ENCODE data around the gene HK1. TPM values are rescaled to one million over a fixed set of nuclear protein-coding genes. Genes with fewer than 3 reads are reported as not detected.

Gene HK1
- total RNA-seq, 1 donor from 2014 or later, result 84.0 TPM

GRCh38 chr10:69268761-69269416 lies 9.4 kb upstream of the HK1 start:
- intact Hi-C loops (cut with DNase I), result no loop called here
- H3K4me1 ChIP-seq, result no peaks in the 10 kb centered on the region
- H3K27ac ChIP-seq, result no peak overlapping the region
- no peak overlapping the region for H3K4me3 ChIP-seq
- DNase-seq (no peak), ATAC-seq (no peak)
- no peaks in the 10 kb centered on the region for H3K27me3 ChIP-seq
- TF ChIP-seq CTCF (IDR thresholded peaks at IDR 0.05), result no peak
- no peaks in the 10 kb centered on the region for H3K36me3 ChIP-seq
- no peaks in the 10 kb centered on the region for H3K9me3 ChIP-seq

- H3K36me3 ChIP-seq, result no peaks in the 10 kb centered on the region
- H3K4me1 ChIP-seq, result no peaks in the 10 kb centered on the region
- no peaks in the 10 kb centered on the region for H3K27me3 ChIP-seq
- ATAC-seq (no peak), DNase-seq (no peak)
- H3K9me3 ChIP-seq, result no peaks in the 10 kb centered on the region
- no peak for TF ChIP-seq CTCF (IDR thresholded peaks at IDR 0.05)
- intact Hi-C loops (cut with DNase I), result no loop called here
- H3K27ac ChIP-seq, result no peak overlapping the region
- H3K4me3 ChIP-seq, result no peak overlapping the region
Observed at GRCh38 chr10:69269761-69270160, 8.5 kb upstream of the HK1 start.

GRCh38 chr10:69270990-69271389 lies 7.3 kb upstream of the HK1 start:
- Histone ChIP-seq H3K36me3 (no peaks in the 10 kb centered on the region), H3K4me1 (no peaks in the 10 kb centered on the region), H3K9me3 (no peaks in the 10 kb centered on the region), H3K4me3 (no peak overlapping the region), H3K27me3 (no peaks in the 10 kb centered on the region), H3K27ac (no peak overlapping the region)
- DNase-seq, result no peak
- no peak for ATAC-seq
- TF ChIP-seq CTCF (IDR thresholded peaks at IDR 0.05), result no peak
- intact Hi-C loops (cut with DNase I), result no loop called here

DNA sequence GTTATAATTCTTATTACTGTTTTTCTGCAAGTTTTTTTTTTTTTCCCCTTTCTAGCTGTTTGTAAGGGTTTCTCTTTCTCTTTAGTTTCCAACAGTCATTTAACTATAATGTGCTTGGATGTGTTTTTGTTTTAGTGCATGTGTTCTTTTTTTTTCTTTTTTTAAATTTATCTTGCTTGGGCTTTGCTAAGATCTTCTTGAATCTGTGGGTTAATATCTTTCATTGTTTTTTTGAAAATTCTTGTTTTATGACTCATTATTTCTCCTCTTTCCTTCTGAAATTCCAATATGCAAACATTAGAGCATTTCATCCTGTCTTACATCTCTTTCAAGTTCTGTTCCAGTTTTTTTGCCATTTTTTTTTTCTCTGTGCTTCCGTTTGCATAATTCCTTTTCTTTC lies 5.7 kb upstream of the HK1 start:
- no peak for ATAC-seq
- H3K4me1 ChIP-seq, result no peaks in the 10 kb centered on the region
- no peaks in the 10 kb centered on the region for H3K36me3 ChIP-seq
- intact Hi-C loops (cut with DNase I), result no loop called here
- DNase-seq, result no peak
- H3K27ac ChIP-seq, result no peak overlapping the region
- H3K9me3 ChIP-seq, result no peaks in the 10 kb centered on the region
- no peak overlapping the region for H3K4me3 ChIP-seq
- H3K27me3 ChIP-seq, result no peaks in the 10 kb centered on the region
- no peak for TF ChIP-seq CTCF (IDR thresholded peaks at IDR 0.05)

DNA sequence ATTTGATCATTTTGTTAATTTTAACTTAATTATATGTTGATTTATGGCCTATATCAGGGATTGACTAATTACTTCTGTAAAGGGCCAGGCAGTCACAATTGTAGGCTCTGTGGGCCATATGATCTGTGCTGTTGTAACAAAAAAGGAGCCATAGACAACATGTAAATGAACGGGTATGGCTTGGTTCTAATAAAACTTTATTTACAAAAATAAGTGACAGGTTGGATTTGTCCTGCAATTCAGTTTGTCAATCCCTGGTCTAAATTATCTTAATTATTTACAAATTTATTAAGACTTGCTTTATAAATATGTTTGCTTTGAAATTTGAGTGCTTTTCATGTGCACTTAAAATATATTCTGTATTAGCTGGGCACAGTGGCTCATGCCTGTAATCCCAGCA lies 2.9 kb upstream of the HK1 start:
- H3K27me3 ChIP-seq, result no peaks in the 10 kb centered on the region
- peaks cover 9% of the 10 kb centered on the region for H3K4me1 ChIP-seq
- no peak for TF ChIP-seq CTCF (IDR thresholded peaks at IDR 0.05)
- no peak for ATAC-seq
- no peak overlapping the region for H3K27ac ChIP-seq
- DNase-seq, result no peak
- no peaks in the 10 kb centered on the region for H3K36me3 ChIP-seq
- intact Hi-C loops (cut with DNase I), result no loop called here
- no peaks in the 10 kb centered on the region for H3K9me3 ChIP-seq
- no peak overlapping the region for H3K4me3 ChIP-seq

GRCh38 chr10:69276503-69276902 lies 1.8 kb upstream of the HK1 start:
- Histone ChIP-seq H3K4me1 (peaks cover 9% of the 10 kb centered on the region), H3K36me3 (no peaks in the 10 kb centered on the region), H3K27me3 (no peaks in the 10 kb centered on the region), H3K27ac (no peak overlapping the region), H3K4me3 (no peak overlapping the region), H3K9me3 (no peaks in the 10 kb centered on the region)
- ATAC-seq (no peak), DNase-seq (no peak)
- no peak for TF ChIP-seq CTCF (IDR thresholded peaks at IDR 0.05)
- intact Hi-C loops (cut with DNase I), result no loop called here

Measured in upper lobe of right lung (tissue), 1 donor.